K562 (cell line): Measurements from ENCODE around the gene SHISA4. TPM values are rescaled to one million over a fixed set of nuclear protein-coding genes. Genes with fewer than 3 reads are reported as not detected.

ENCODE experiments used
- BDP1 ChIP-seq: IDR thresholded peaks from 3 replicates; pipeline ENCODE4 v1.6.1; 2011; ENCODE audit not compliant: insufficient read length, insufficient read depth
- CREB1 ChIP-seq, 2 experiments: sonication (generic) in 1 of 2; formaldehyde crosslinking in 1 of 2; IDR thresholded peaks; 2 replicates each; pipeline versions ENCODE4 v1.6.1 to v1.8.0; 2012 to 2022; ENCODE audit warnings: inconsistent platforms in 1 of 2, mild to moderate bottlenecking in 1 of 2, missing genetic modification reagents in 1 of 2, moderate library complexity in 1 of 2
- KDM2B ChIP-seq: fragments of 250-450 bp; sonication (Bioruptor Pico); IDR thresholded peaks from 2 replicates; pipeline ENCODE4 v1.8.0; 2021; ENCODE audit warnings: mild to moderate bottlenecking, moderate library complexity
- L3MBTL2 ChIP-seq: fragments of 450-650 bp; IDR thresholded peaks from 2 replicates; pipeline ENCODE4 v1.6.1; 2016; ENCODE audit warnings: mild to moderate bottlenecking, moderate library complexity
- MBD2 ChIP-seq: sonication (generic); IDR thresholded peaks from 2 replicates; pipeline ENCODE4 v1.6.1; 2016; ENCODE audit warnings: low read depth, borderline replicate concordance
- MTA3 ChIP-seq: fragments of 450-650 bp; formaldehyde crosslinking; IDR thresholded peaks from 2 replicates; pipeline ENCODE4 v1.6.1; 2017; ENCODE audit warnings: mild to moderate bottlenecking, borderline replicate concordance
- NR2C1 ChIP-seq, 2 experiments: fragments of 450-650 bp; IDR thresholded peaks; 2 replicates each; pipeline ENCODE4 v1.6.1; 2017; ENCODE audit warnings: mild to moderate bottlenecking in 2 of 2, antibody characterized with exemption in 1 of 2, inconsistent platforms in 1 of 2, missing compliant biosample characterization in 1 of 2, missing genetic modification characterization in 1 of 2
- PCBP2 ChIP-seq: fragments of 200-400 bp; formaldehyde crosslinking; IDR thresholded peaks from 2 replicates; pipeline ENCODE4 v1.6.1; 2018; ENCODE audit warnings: low read length, low read depth, mild to moderate bottlenecking, moderate library complexity; ENCODE audit not compliant: poor library complexity, severe bottlenecking
- RB1 ChIP-seq: fragments of 450-650 bp; IDR thresholded peaks from 2 replicates; pipeline ENCODE4 v1.6.1; 2017; ENCODE audit warnings: low read depth, mild to moderate bottlenecking
- RBM25 ChIP-seq: fragments of 200-400 bp; formaldehyde crosslinking; IDR thresholded peaks from 2 replicates; pipeline ENCODE4 v1.6.1; 2018; ENCODE audit warnings: low read length, low read depth, moderate library complexity; ENCODE audit not compliant: severe bottlenecking
- RFX5 ChIP-seq: IDR thresholded peaks from 2 replicates; pipeline ENCODE4 v1.6.1; 2011; ENCODE audit warnings: low read depth, mild to moderate bottlenecking, improper control_type of control experiment, low read length
- STAG1 ChIP-seq: sonication (generic); formaldehyde crosslinking; IDR thresholded peaks from 2 replicates; pipeline ENCODE4 v1.5.0; 2020; ENCODE audit warnings: missing genetic modification reagents, borderline replicate concordance
- STAT5B ChIP-seq: fragments of 250-450 bp; sonication (Bioruptor Pico); IDR thresholded peaks from 2 replicates; pipeline ENCODE4 v1.8.0; 2021; ENCODE audit warnings: mild to moderate bottlenecking, inconsistent platforms
- SUPT5H ChIP-seq: fragments of 450-650 bp; IDR thresholded peaks from 2 replicates; pipeline ENCODE4 v1.6.1; 2016
- THAP12 ChIP-seq: fragments of 250-450 bp; sonication (Bioruptor Pico); IDR thresholded peaks from 2 replicates; pipeline ENCODE4 v1.9.0; 2021; ENCODE audit warnings: mild to moderate bottlenecking, inconsistent platforms
- THRAP3 ChIP-seq: fragments of 450-650 bp; IDR thresholded peaks from 2 replicates; pipeline ENCODE4 v1.6.1; 2016; ENCODE audit warnings: mild to moderate bottlenecking, inconsistent platforms, borderline replicate concordance
- ZFP36 ChIP-seq: fragments of 150-350 bp; IDR thresholded peaks from 2 replicates; pipeline ENCODE4 v1.6.1; 2018; ENCODE audit warnings: low read length, low read depth; ENCODE audit not compliant: partially characterized antibody
- ZKSCAN8 ChIP-seq: fragments of 200-800 bp; sonication (Bioruptor generic); IDR thresholded peaks from 2 replicates; pipeline ENCODE4 v1.6.1; 2016; ENCODE audit warnings: missing genetic modification characterization, missing compliant biosample characterization
- ZNF174 ChIP-seq: fragments of 250-450 bp; sonication (Bioruptor Pico); IDR thresholded peaks from 2 replicates; pipeline ENCODE4 v1.4.0; 2020; ENCODE audit warnings: mild to moderate bottlenecking
- ZNF551 ChIP-seq: fragments of 250-450 bp; sonication (Bioruptor Pico); IDR thresholded peaks from 2 replicates; pipeline ENCODE4 v1.5.0; 2021; ENCODE audit warnings: mild to moderate bottlenecking, moderate library complexity
- ZNF561 ChIP-seq: fragments of 450-650 bp; formaldehyde crosslinking; conservative IDR thresholded peaks from 2 replicates; pipeline ENCODE4 v1.4.0; 2020; ENCODE audit warnings: mild to moderate bottlenecking, moderate library complexity
- ZNF639 ChIP-seq, 2 experiments: fragments of 200-800 bp in 1 of 2; sonication (Bioruptor generic) in 1 of 2; sonication (generic) in 1 of 2; formaldehyde crosslinking in 1 of 2; IDR thresholded peaks in 1 of 2; conservative IDR thresholded peaks in 1 of 2; 2 replicates each; pipeline versions ENCODE4 v1.5.0 to v1.6.1; 2016 to 2020; ENCODE audit warnings: missing compliant biosample characterization in 1 of 2, missing genetic modification characterization in 1 of 2, missing genetic modification reagents in 1 of 2
- ZNF785 ChIP-seq: fragments of 250-450 bp; sonication (Bioruptor Pico); IDR thresholded peaks from 2 replicates; pipeline ENCODE4 v1.4.0; 2020; ENCODE audit warnings: mild to moderate bottlenecking
- polyA plus RNA-seq, 8 experiments: library from polyadenylated mRNA; depleted of rRNA in 4 of 8; stranded (reverse) in 5 of 8; unstranded in 3 of 8; fragments of >200 nt; fragmentation: Nextera tagmentation in 2 of 8; fragmentation: Illumina TruSeq in 1 of 8; extraction: Ambion mirVana in 2 of 8; extraction: Trizol in 1 of 8; gene quantifications; 2 replicates each; pipeline versions ENCODE4 v1.2.1 to v1.2.3, GENCODE V29; 2011 to 2014; ENCODE audit warnings: inconsistent platforms in 1 of 8, missing spikeins in 1 of 8
- total RNA-seq, 7 experiments: library from RNA; depleted of rRNA in 6 of 7; stranded (reverse); fragments of >200 nt in 6 of 7; fragmentation: Illumina TruSeq in 2 of 7; extraction: Trizol in 2 of 7; gene quantifications; 2 replicates each; pipeline versions ENCODE4 v1.2.1 to v1.2.3, GENCODE V29; 2011 to 2021; ENCODE audit warnings: low replicate concordance in 1 of 7
- TF ChIP-seq, protein P1 (sequence below): sonication (generic); formaldehyde crosslinking; IDR thresholded peaks from 2 replicates; pipeline ENCODE4 v1.8.1; 2023; ENCODE audit warnings: mild to moderate bottlenecking, missing genetic modification reagents, moderate library complexity

SHISA4 gene
- total and polyA plus RNA-seq, 9 of the 15 experiments (the other 6 are each of a cell fraction or from before 2014, with no cell fraction given): 0.15 to 0.95 (median 0.68) TPM; not detected in 2

GRCh38 chr1:201895913-201896807 lies 7.5 kb downstream of the SHISA4 start (continued):
- peak; percentile 59; the same call in 1 of the 2 replicates for TF ChIP-seq MTA3
- no peak for TF ChIP-seq THAP12 (CRISPR knock-in tag)
- TF ChIP-seq KDM2B (CRISPR knock-in tag): no peak
- TF ChIP-seq ZNF174 (CRISPR knock-in tag): no peak
- peak; percentile 58 for TF ChIP-seq RBM25
- no peak for TF ChIP-seq ZNF785
- TF ChIP-seq RB1: peak; percentile 88
- TF ChIP-seq, protein P1, sequence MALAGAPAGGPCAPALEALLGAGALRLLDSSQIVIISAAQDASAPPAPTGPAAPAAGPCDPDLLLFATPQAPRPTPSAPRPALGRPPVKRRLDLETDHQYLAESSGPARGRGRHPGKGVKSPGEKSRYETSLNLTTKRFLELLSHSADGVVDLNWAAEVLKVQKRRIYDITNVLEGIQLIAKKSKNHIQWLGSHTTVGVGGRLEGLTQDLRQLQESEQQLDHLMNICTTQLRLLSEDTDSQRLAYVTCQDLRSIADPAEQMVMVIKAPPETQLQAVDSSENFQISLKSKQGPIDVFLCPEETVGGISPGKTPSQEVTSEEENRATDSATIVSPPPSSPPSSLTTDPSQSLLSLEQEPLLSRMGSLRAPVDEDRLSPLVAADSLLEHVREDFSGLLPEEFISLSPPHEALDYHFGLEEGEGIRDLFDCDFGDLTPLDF (CRISPR knock-in tag): no peak
- no peak for TF ChIP-seq NR2C1 (IDR thresholded peaks at IDR 0.05)
- TF ChIP-seq NR2C1 (tag; IDR thresholded peaks at IDR 0.05): no peak
- TF ChIP-seq THRAP3: peak; percentile 84; the same call in 1 of the 2 replicates
- no peak for TF ChIP-seq STAT5B
- TF ChIP-seq BDP1: no peak
- peak; percentile 30 for TF ChIP-seq ZFP36
- TF ChIP-seq ZNF551 (CRISPR knock-in tag): no peak
- no peak for TF ChIP-seq ZKSCAN8 (CRISPR knock-in tag)
- no peak for TF ChIP-seq PCBP2
- no peak for TF ChIP-seq SUPT5H
- TF ChIP-seq STAG1 (CRISPR knock-in tag): peak; percentile 95
- peak; percentile 79 for TF ChIP-seq CREB1 (IDR thresholded peaks at IDR 0.05)
- TF ChIP-seq CREB1 (CRISPR knock-in tag; IDR thresholded peaks at IDR 0.05): peak; percentile 75
- TF ChIP-seq ZNF561 (CRISPR knock-in tag): no peak
- TF ChIP-seq L3MBTL2: peak; percentile 31; the same call in 1 of the 2 replicates
- no peak for TF ChIP-seq ZNF639 (CRISPR knock-in tag; conservative IDR thresholded peaks at IDR 0.05 in 1 of 2, IDR thresholded peaks at IDR 0.05 in 1 of 2)
- no peak for TF ChIP-seq RFX5
- no peak for TF ChIP-seq MBD2
